ENCODE data around the gene SERTAD1. TPM values are rescaled to one million over a fixed set of nuclear protein-coding genes. Genes with fewer than 3 reads are reported as not detected.

SERTAD1 gene
- total and polyA plus RNA-seq, 2 of the 8 experiments (the other 6 are each of a cell fraction or from before 2014, with no cell fraction given), result 5.4 to 6.6 TPM

DNA sequence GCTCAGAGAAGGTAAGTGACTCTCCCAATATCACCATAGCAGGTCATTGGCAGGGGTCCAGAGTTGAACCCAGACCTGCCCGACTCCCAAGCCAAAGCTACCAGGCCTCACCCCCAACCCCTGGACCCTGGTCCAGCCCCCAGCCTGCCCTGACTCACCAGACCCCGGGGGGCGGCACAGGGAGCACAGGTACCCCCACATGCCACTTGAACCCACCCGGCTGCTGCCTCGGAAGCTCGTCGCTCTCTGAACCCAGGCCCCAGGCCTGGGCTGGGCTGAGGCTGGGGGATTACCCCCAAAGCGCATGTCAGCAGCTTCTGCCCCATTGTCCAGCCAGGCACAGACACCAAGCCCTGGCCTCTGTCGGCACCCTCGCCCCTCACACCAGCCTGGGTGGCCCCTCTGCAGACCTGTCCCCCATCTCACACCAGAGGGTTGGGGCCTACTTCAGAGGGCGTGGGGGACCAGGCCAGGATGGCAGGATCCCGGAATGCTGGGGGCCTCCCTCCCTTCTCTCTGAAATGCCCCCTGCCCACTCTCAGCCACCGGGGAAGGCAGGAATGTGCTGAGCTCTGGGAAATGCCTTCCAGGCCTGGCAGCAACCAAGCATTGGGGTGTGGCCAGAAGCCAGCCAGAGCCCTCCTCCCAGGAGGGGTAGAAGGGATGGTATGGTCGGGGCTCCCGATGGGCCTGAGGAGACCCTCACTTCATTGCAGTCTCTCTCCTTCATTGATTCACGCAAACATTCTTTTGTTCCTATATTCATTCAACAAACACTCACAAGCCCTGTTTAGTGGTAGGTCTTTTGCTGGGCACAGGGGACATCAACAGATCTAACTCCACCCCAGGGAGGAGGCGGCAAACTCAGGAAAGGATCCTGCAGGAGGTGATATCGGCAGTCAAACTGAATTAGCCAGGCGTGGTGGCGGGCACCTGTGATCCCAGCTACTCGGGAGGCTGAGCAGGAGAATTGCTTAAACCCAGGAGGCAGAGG is 11.0 kb downstream of the SERTAD1 start:
- no peaks in the 10 kb centered on the region for H3K36me3 ChIP-seq (ENCODE audit: control insufficient read depth in 2 of 4, insufficient read depth in 4 of 4, low read length in 3 of 4)
- H3K14ac ChIP-seq (ENCODE audit: insufficient read length), result no peak overlapping the region
- no peaks in the 10 kb centered on the region for H4K20me1 ChIP-seq (replicated peaks in 1 of 2; ENCODE audit: control insufficient read depth in 1 of 2, insufficient read depth in 2 of 2, low read length in 2 of 2)
- no peak overlapping the region for H2BK120ac ChIP-seq (replicated peaks; ENCODE audit: low read depth, low read length)
- 0 out of 2 replicates have a peak overlapping the region, but pooled peaks have one; percentile 71 for H2BK12ac ChIP-seq (ENCODE audit: low read depth, low read length)
- no peak for TF ChIP-seq YY1 (IDR thresholded peaks at IDR 0.05; ENCODE audit: low read depth, low read length)
- TF ChIP-seq, protein P1, sequence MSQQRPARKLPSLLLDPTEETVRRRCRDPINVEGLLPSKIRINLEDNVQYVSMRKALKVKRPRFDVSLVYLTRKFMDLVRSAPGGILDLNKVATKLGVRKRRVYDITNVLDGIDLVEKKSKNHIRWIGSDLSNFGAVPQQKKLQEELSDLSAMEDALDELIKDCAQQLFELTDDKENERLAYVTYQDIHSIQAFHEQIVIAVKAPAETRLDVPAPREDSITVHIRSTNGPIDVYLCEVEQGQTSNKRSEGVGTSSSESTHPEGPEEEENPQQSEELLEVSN (IDR thresholded peaks at IDR 0.05), result no peak
- TF ChIP-seq TEAD4 (IDR thresholded peaks at IDR 0.05; ENCODE audit: low read depth, low read length), result peak; percentile 79
- TF ChIP-seq, protein P2, sequence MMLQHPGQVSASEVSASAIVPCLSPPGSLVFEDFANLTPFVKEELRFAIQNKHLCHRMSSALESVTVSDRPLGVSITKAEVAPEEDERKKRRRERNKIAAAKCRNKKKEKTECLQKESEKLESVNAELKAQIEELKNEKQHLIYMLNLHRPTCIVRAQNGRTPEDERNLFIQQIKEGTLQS (IDR thresholded peaks at IDR 0.05; ENCODE audit: insufficient read depth, low read depth, low read length), result no peak
- TF ChIP-seq MAFK (IDR thresholded peaks at IDR 0.05; ENCODE audit: low read depth, low read length), result peak; percentile 80
- TF ChIP-seq SIX5 (IDR thresholded peaks at IDR 0.05; ENCODE audit: low read depth, low read length), result no peak
- no peak overlapping the region for H3K9ac ChIP-seq (replicated peaks in 1 of 4; ENCODE audit: extremely low read depth in 1 of 4, low read depth in 3 of 4, low read length in 3 of 4)
- H4K5ac ChIP-seq (ENCODE audit: insufficient read length, low read depth, low read length), result no peak overlapping the region
- H3K9me3 ChIP-seq (ENCODE audit: insufficient read depth in 2 of 2, low read depth in 1 of 2, low read length in 1 of 2), result no peaks in the 10 kb centered on the region
- ChIA-PET CTCF (ENCODE audit: partially characterized antibody) (interaction anchor here (0.5 to 2.8 kb wide), 7 partner anchors 9 to 224 kb away, joined by 3 to 14 read pairs (median 4); no protein-coding TSS in a partner anchor), POLR2A (ENCODE audit: partially characterized antibody) (interaction anchor here (0.8 to 4.7 kb wide), 10 partner anchors 10 to 49 kb away, joined by 3 to 18 read pairs (median 3); partner anchors contain the start of gene SERTAD1)
- H3K23ac ChIP-seq (ENCODE audit: insufficient read length), result no peak overlapping the region
- H4K8ac ChIP-seq (ENCODE audit: extremely low read depth, insufficient read depth, low read length), result peak overlapping the region; percentile 84; the same call in 1 of the 2 replicates
- no peak overlapping the region; the same call in 1 of the 2 replicates for H2BK5ac ChIP-seq (ENCODE audit: low read depth, low read length)
- no peak overlapping the region for H2BK20ac ChIP-seq (ENCODE audit: low read length)
- H3K79me1 ChIP-seq (ENCODE audit: low read depth, low read length), result no peaks in the 10 kb centered on the region
- FAIRE-seq, result no peak
- DNase-seq (ENCODE audit: low read depth in 1 of 2, low spot score in 2 of 2), result no peak
- H3K56ac ChIP-seq (replicated peaks; ENCODE audit: insufficient read length, low read depth, low read length), result no peak overlapping the region
- H3K27ac ChIP-seq (ENCODE audit: low read depth, low read length), result no peak overlapping the region
- H3K18ac ChIP-seq (ENCODE audit: extremely low read depth, low read length), result peak overlapping the region; percentile 32; the same call in 1 of the 2 replicates
- no peak overlapping the region for H4K91ac ChIP-seq (replicated peaks; ENCODE audit: insufficient read length, low read length)
- no peaks in the 10 kb centered on the region; a peak in 1 of 7 replicates for H3K27me3 ChIP-seq (replicated peaks in 1 of 4; ENCODE audit: control insufficient read depth in 3 of 4, extremely low read depth in 1 of 4, insufficient read depth in 3 of 4, low read length in 3 of 4)
- H3K4me1 ChIP-seq (replicated peaks in 1 of 4; ENCODE audit: control insufficient read depth in 3 of 4, insufficient read depth in 4 of 4, low read length in 3 of 4), result peaks cover 4 to 25% (median 15%) of the 10 kb centered on the region in 4 experiments
- no peak overlapping the region for H3K4me2 ChIP-seq (ENCODE audit: insufficient read depth in 1 of 2, low read depth in 2 of 2, low read length in 2 of 2)
- H2BK15ac ChIP-seq (ENCODE audit: low read length), result peak overlapping the region; percentile 6; the same call in 1 of the 2 replicates
- 84% methylated on average over 19 of the region's 21 CpGs; no CpG with 5 or more reads in 1 of the 2 experiments for WGBS, 2 experiments (ENCODE audit: extremely low coverage in 1 of 2, insufficient coverage in 1 of 2, insufficient read length in 1 of 2, insufficient replicate concordance in 2 of 2, low coverage in 1 of 2, low lambda C conversion rate in 2 of 2, missing lambda C conversion rate in 1 of 2)
- H3K4me3 ChIP-seq (ENCODE audit: extremely low read depth in 1 of 4, insufficient read depth in 2 of 4, low read depth in 3 of 4, low read length in 4 of 4), result no peak overlapping the region
- no peaks in the 10 kb centered on the region for H3K23me2 ChIP-seq (ENCODE audit: low read depth, low read length)
- H3K4ac ChIP-seq (replicated peaks; ENCODE audit: insufficient read length, low read depth, low read length), result no peak overlapping the region
- H3K79me2 ChIP-seq (ENCODE audit: control insufficient read depth in 1 of 2, insufficient read depth in 2 of 2, low read length in 2 of 2), result no peaks in the 10 kb centered on the region
- no peak overlapping the region for H2AK5ac ChIP-seq (ENCODE audit: low read depth, low read length)
- no peak overlapping the region for H2AFZ ChIP-seq (ENCODE audit: low read length)
